Aorta (tissue), 5 donors: ENCODE data around the gene MAPK8IP3. TPM values are rescaled to one million over a fixed set of nuclear protein-coding genes. Genes with fewer than 3 reads are reported as not detected.

Experiments used
- ATAC-seq: fragments of 200-7000 bp; cut with Tn5 transposase; one replicate; pipeline ENCODE4 v1.9.1; 2022; ENCODE audit warnings: moderate library complexity; ENCODE audit not compliant: low FRiP score
- DNase-seq, 2 donors: peaks; one replicate each; pipeline ENCODE4 v3.0.0-alpha.2; 2020
- H3K27ac ChIP-seq, 2 donors: one replicate each; pipeline ENCODE4 v1.5.1; 2013; ENCODE audit warnings: low read length in 2 of 2, mild to moderate bottlenecking in 2 of 2, moderate library complexity in 2 of 2, control low read depth in 1 of 2, inconsistent platforms in 1 of 2, low read depth in 1 of 2
- H3K27me3 ChIP-seq, 2 donors: one replicate each; pipeline ENCODE4 v1.6.1; 2013; ENCODE audit warnings: control low read depth in 1 of 2, low read length in 1 of 2, mild to moderate bottlenecking in 1 of 2, moderate library complexity in 1 of 2; ENCODE audit not compliant: insufficient read depth in 2 of 2, control insufficient read depth in 1 of 2
- H3K36me3 ChIP-seq, 2 donors: one replicate each; pipeline ENCODE4 v1.6.1; 2013; ENCODE audit warnings: control low read depth in 1 of 2, low read length in 1 of 2, mild to moderate bottlenecking in 1 of 2; ENCODE audit not compliant: insufficient read depth in 2 of 2, control insufficient read depth in 1 of 2
- H3K4me1 ChIP-seq, 2 donors: one replicate each; pipeline ENCODE4 v1.6.1; 2013; ENCODE audit warnings: low read length in 2 of 2, control low read depth in 1 of 2, mild to moderate bottlenecking in 1 of 2, moderate library complexity in 1 of 2; ENCODE audit not compliant: insufficient read depth in 2 of 2, control insufficient read depth in 1 of 2
- H3K4me3 ChIP-seq, 2 donors: one replicate each; pipeline ENCODE4 v1.5.1; 2013; ENCODE audit warnings: low read length in 2 of 2, control low read depth in 1 of 2, mild to moderate bottlenecking in 1 of 2
- H3K9me3 ChIP-seq: one replicate; pipeline ENCODE4 v1.6.1; 2013; ENCODE audit warnings: mild to moderate bottlenecking, low read length; ENCODE audit not compliant: control insufficient read depth
- WGBS, 2 donors: extraction: QIAGEN DNeasy Blood & Tissue Kit; methylation state at CpG; one replicate each; pipeline ENCODE4 v1.1.7; 2013; 5-methylcytosine and 5-hydroxymethylcytosine counted together
- intact Hi-C, 2 donors: fragments of 100-400 bp; cut with DNase I; formaldehyde crosslinking; loops; one replicate each; pipeline versions ENCODE4 v1.14.2 to v1.15.0; 2022
- polyA plus RNA-seq, 2 donors: library from polyadenylated mRNA; stranded (reverse); fragments of 200-250 nt; gene quantifications; one replicate each; pipeline ENCODE4 v1.2.3, GENCODE V29; 2013
- total RNA-seq, 2 donors: library from RNA; stranded (reverse); fragmentation: NEBNext Ultra II Directional; extraction: Animal tissue kit (Norgen Biotek cat#: 25700); gene quantifications; one replicate each; pipeline ENCODE4 v1.2.1, GENCODE V29; 2021
- donor health status: healthy with polysubstance abuse.
- donor health status: Bipolar disorder and iron deficiency.
- donor health status: DM: no; HTN: no; CAD: no.
- donor health status: DM: no; HTN: no; CAD: no.
- donor health status: DM: yes; HTN: yes; CAD: no.

Gene MAPK8IP3
- total and polyA plus RNA-seq, 4 donors = 20.8 to 122 (median 84.2) TPM

DNA sequence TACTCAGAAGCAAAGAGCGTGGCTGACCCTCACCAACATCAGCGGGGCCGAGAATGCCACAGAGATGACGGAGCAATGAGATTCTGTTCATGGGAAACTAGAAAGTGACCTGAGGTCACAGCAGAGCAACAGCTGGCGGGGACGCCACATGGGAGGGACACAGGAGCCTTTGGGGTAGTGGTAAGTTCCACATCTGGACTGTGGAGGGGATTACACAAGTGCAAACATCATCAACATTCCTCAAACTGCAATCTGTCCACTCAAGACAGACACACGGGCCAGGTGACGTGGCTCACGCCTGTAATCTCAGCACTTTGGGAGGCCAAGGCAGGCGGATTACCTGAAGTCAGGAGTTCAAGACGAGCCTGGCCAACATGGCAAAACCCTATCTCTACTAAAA, 109.5 kb downstream of the MAPK8IP3 start:
- no peak for ATAC-seq
- intact Hi-C loops = no loop called here
- Histone ChIP-seq H3K27me3 (no peaks in the 10 kb centered on the region), H3K27ac (no peak overlapping the region), H3K36me3 (peaks cover 0 to 6% of the 10 kb centered on the region in 2 donors), H3K4me3 (no peak overlapping the region), H3K9me3 (no peaks in the 10 kb centered on the region), H3K4me1 (no peaks in the 10 kb centered on the region)
- DNase-seq = peak in 1 of 2 donors; percentile 51
- WGBS, 2 donors = 89 to 90% methylated on average over 11 of the region's 11 CpGs

DNA sequence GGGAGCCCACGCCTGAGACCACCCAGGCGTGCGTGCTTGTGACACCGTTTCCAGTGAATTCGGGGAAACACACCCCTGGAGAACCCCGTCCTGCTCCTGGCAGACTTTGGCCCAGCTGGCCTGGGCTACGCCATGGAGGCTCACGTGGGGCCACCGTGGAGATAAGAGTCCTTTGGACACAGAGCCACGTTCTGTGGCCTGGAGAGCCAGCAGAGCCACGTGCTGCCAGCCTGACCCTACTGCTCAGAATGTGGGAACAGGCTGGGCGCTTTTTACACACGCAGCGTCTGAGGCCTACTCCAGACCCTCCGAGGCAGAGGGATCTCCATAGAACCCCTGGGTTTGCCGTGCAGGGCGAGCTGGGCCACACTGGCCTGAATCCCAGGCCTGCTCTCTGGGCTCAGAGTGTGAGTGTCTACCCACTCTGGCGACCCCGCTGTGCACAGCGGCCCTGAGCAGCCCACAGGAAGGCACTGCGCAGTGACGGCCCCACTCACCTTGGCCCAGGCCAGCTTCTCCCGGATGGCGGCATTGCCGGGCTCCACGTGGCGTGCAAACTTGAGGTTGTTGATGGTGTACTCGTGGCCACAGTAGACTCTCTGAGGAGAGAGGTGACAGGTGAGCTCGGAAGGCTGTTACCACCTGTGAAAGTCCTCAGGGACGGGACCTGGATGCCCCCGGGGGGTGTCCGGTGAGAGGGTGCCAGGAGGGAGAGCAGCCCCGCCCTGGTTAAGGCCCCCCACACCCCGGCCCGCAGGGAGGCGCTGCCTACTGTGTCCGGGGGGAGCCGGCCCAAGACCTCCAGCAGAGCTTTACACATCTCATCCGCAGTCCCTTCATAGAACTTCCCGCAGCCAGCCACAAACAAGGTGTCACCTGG, 110.6 kb downstream of the MAPK8IP3 start:
- intact Hi-C loops = no loop called here
- ATAC-seq (no peak), DNase-seq (peak in 1 of 2 donors; percentile 71)
- H3K36me3 ChIP-seq = peaks cover 0 to 6% of the 10 kb centered on the region in 2 donors
- H3K27ac ChIP-seq = no peak overlapping the region
- H3K9me3 ChIP-seq = no peaks in the 10 kb centered on the region
- H3K27me3 ChIP-seq = no peaks in the 10 kb centered on the region
- H3K4me3 ChIP-seq = no peak overlapping the region
- 92 to 93% methylated on average over 38 to 40 of the region's 40 CpGs for WGBS, 2 donors
- H3K4me1 ChIP-seq = no peaks in the 10 kb centered on the region

DNA sequence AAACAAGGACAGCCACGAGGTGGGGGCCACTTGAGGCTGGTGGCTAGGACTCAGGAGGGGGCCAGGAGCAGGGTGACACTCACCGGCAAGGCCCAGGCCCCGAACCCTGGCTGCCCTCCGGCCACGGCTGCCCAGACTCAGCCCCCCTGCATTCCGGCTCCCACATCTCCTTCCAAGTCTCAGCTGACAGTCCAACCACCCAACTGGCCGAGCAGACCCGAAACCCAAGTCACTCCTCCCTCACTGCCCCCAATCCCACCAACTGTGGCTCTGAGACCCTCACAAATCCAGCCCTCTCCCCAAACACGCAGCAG, 111.2 kb downstream of the MAPK8IP3 start:
- H3K9me3 ChIP-seq = no peaks in the 10 kb centered on the region
- 93 to 96% methylated on average over 9 of the region's 9 CpGs for WGBS, 2 donors
- H3K27me3 ChIP-seq = no peaks in the 10 kb centered on the region
- H3K4me1 ChIP-seq = no peaks in the 10 kb centered on the region
- ATAC-seq (no peak), DNase-seq (peak in 1 of 2 donors; percentile 47)
- no peak overlapping the region for H3K4me3 ChIP-seq
- H3K27ac ChIP-seq = no peak overlapping the region
- H3K36me3 ChIP-seq = peaks cover 0 to 6% of the 10 kb centered on the region in 2 donors
- intact Hi-C loops = no loop called here

- WGBS, 2 donors = 87 to 91% methylated on average over 17 of the region's 17 CpGs
- no peak for ATAC-seq
- no peak for DNase-seq
- Histone ChIP-seq H3K4me1 (no peaks in the 10 kb centered on the region), H3K36me3 (peaks cover 0 to 6% of the 10 kb centered on the region in 2 donors), H3K27me3 (no peaks in the 10 kb centered on the region), H3K4me3 (no peak overlapping the region), H3K27ac (no peak overlapping the region), H3K9me3 (no peaks in the 10 kb centered on the region)
- intact Hi-C loops = no loop called here
These were observed 111.7 kb downstream of the MAPK8IP3 start for GRCh38 chr16:1817716-1818115.

DNA sequence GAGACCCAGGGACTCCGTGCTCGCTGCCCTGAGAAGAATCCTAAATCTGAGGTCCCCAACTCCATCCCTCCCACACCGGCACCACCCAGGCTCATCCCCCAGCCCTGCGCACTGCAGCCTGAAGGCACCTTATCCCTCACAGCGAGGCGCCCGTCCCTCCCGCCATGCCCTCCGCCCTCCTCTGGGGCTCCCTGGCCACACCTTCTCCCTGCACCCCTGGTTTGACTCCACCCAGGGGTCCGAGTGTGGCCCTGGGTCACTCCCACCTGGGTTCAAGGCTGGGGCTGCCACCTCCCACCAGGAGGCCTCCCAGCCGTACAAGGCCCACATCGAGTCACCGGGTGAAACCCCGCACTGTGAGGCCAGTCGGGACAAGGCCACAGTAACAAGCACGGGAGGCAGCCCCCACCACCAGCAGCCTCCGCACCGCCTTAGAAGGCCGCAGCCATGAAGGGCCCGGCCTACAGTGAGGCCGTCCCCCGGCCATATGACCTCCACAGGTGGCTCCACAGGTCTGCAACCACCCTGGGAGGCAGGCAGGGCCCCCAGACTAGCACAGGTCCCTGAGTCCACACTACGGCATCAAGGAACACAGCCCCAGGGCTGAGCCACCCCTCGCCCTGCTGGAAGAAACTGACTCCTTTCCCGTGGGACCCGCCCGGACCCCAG, 112.3 kb downstream of the MAPK8IP3 start:
- H3K27ac ChIP-seq = no peak overlapping the region
- ATAC-seq (no peak), DNase-seq (no peak)
- H3K4me1 ChIP-seq = no peaks in the 10 kb centered on the region
- WGBS, 2 donors = 94 to 95% methylated on average over 23 to 27 of the region's 27 CpGs
- no peaks in the 10 kb centered on the region for H3K9me3 ChIP-seq
- peaks cover 0 to 6% of the 10 kb centered on the region in 2 donors for H3K36me3 ChIP-seq
- no peaks in the 10 kb centered on the region for H3K27me3 ChIP-seq
- intact Hi-C loops = no loop called here
- no peak overlapping the region for H3K4me3 ChIP-seq

DNA sequence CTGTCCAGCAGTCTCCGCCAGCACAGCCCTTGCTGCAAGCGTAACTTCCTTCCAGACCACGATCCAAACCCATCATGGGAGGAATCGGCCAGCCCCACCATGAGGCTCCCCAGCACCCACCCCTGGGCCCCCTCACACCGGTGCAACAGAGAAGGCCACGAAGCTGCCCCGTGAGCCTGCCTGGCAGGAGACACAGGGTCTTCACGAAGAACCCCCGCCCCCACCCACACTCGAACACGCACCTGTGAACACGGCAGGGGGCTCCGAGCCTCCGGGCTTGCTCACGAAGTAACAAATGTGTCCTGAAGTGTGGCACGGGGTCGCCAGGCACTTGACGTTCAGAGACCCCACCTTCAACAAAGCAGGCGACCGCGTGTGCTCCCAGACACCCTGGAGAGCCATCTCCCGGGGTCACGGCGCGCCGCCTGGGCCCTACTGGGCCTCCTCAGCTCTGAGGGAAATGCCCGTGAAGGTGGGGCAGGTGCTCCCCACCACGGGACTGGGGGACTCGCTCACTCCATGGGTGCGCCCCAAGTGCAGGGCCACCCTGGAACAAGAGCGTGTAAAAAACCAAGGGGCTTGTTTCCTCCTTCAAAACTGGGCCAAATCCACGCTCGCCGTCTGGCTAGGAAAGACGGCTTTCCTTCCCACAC, 113.0 kb downstream of the MAPK8IP3 start:
- intact Hi-C loops = no loop called here
- Histone ChIP-seq H3K27me3 (no peaks in the 10 kb centered on the region), H3K36me3 (peaks cover 0 to 6% of the 10 kb centered on the region in 2 donors), H3K4me1 (no peaks in the 10 kb centered on the region), H3K4me3 (no peak overlapping the region), H3K9me3 (no peaks in the 10 kb centered on the region), H3K27ac (no peak overlapping the region)
- ATAC-seq = no peak
- 93% methylated on average over 35 of the region's 35 CpGs for WGBS, 2 donors
- DNase-seq = no peak

GRCh38 chr16:1819611-1820010, 113.6 kb downstream of the MAPK8IP3 start:
- no peak for DNase-seq
- H3K27ac ChIP-seq = no peak overlapping the region
- H3K36me3 ChIP-seq = peaks cover 0 to 6% of the 10 kb centered on the region in 2 donors
- ATAC-seq = no peak
- no peaks in the 10 kb centered on the region for H3K9me3 ChIP-seq
- H3K4me1 ChIP-seq = no peaks in the 10 kb centered on the region
- no peak overlapping the region for H3K4me3 ChIP-seq
- intact Hi-C loops = no loop called here
- 91% methylated on average over 15 of the region's 15 CpGs for WGBS, 2 donors
- no peaks in the 10 kb centered on the region for H3K27me3 ChIP-seq
